Glutamatergic neuron (in vitro differentiated cells): ENCODE data around the gene ZSCAN2. TPM values are rescaled to one million over a fixed set of nuclear protein-coding genes. Genes with fewer than 3 reads are reported as not detected.

ENCODE experiments used
- DNase-seq: peaks from one replicate; pipeline ENCODE4 v3.0.0; 2022
- H3K27ac Mint-ChIP-seq: one replicate; pipeline ENCODE4 v1.8.0; 2020; ENCODE audit warnings: mild to moderate bottlenecking, mixed read lengths, inconsistent platforms; ENCODE audit not compliant: unreplicated experiment
- H3K27me3 Mint-ChIP-seq: one replicate; pipeline ENCODE4 v1.8.0; 2020; ENCODE audit warnings: mild to moderate bottlenecking, moderate library complexity, mixed read lengths, inconsistent platforms; ENCODE audit not compliant: unreplicated experiment
- H3K36me3 Mint-ChIP-seq: one replicate; pipeline ENCODE4 v1.8.0; 2020; ENCODE audit warnings: mild to moderate bottlenecking, mixed read lengths, inconsistent platforms; ENCODE audit not compliant: unreplicated experiment
- H3K4me1 Mint-ChIP-seq: one replicate; pipeline ENCODE4 v1.8.0; 2020; ENCODE audit warnings: mild to moderate bottlenecking, low read depth, mixed read lengths, inconsistent platforms; ENCODE audit not compliant: unreplicated experiment
- H3K4me3 Mint-ChIP-seq: one replicate; pipeline ENCODE4 v1.8.0; 2020; ENCODE audit warnings: mild to moderate bottlenecking, mixed read lengths, inconsistent platforms; ENCODE audit not compliant: unreplicated experiment
- H3K9me3 Mint-ChIP-seq: one replicate; pipeline ENCODE4 v1.8.0; 2020; ENCODE audit warnings: mild to moderate bottlenecking, moderate library complexity, mixed read lengths, inconsistent platforms; ENCODE audit not compliant: unreplicated experiment
- CTCF ChIP-seq: fragments of 200-600 bp; sonication (generic); IDR thresholded peaks from one replicate; pipeline ENCODE4 v1.5.0; 2021; ENCODE audit not compliant: partially characterized antibody, unreplicated experiment
- total RNA-seq: library from RNA; stranded (reverse); fragmentation: NEBNext Ultra II Directional; extraction: Animal tissue kit (Norgen Biotek cat#: 25700); gene quantifications from one replicate; pipeline ENCODE4 v1.2.1, GENCODE V29; 2021; ENCODE audit not compliant: unreplicated experiment

Gene ZSCAN2
- total RNA-seq, 1 donor from 2014 or later: 40.0 TPM

- Mint-ChIP-seq H3K27ac (no peak overlapping the region), H3K4me1 (peaks cover 14% of the 10 kb centered on the region), H3K4me3 (no peak overlapping the region), H3K36me3 (no peaks in the 10 kb centered on the region), H3K27me3 (peaks cover 9% of the 10 kb centered on the region), H3K9me3 (peaks cover 6% of the 10 kb centered on the region)
- no peak for TF ChIP-seq CTCF
- DNase-seq: no peak
These were observed 60.2 kb downstream of the ZSCAN2 start for GRCh38 chr15:84661001-84661400.

- Mint-ChIP-seq H3K4me1 (peaks cover 16% of the 10 kb centered on the region), H3K27me3 (peaks cover 4% of the 10 kb centered on the region), H3K9me3 (peaks cover 3% of the 10 kb centered on the region), H3K27ac (no peak overlapping the region), H3K4me3 (no peak overlapping the region), H3K36me3 (no peaks in the 10 kb centered on the region)
- TF ChIP-seq CTCF: no peak
- no peak for DNase-seq
These were observed 65.6 kb downstream of the ZSCAN2 start for GRCh38 chr15:84666373-84666772.

- peaks cover 2% of the 10 kb centered on the region for H3K36me3 Mint-ChIP-seq
- H3K27me3 Mint-ChIP-seq: peaks cover 4% of the 10 kb centered on the region
These were observed 67.6 kb downstream of the ZSCAN2 start for GRCh38 chr15:84668221-84668982.

DNA sequence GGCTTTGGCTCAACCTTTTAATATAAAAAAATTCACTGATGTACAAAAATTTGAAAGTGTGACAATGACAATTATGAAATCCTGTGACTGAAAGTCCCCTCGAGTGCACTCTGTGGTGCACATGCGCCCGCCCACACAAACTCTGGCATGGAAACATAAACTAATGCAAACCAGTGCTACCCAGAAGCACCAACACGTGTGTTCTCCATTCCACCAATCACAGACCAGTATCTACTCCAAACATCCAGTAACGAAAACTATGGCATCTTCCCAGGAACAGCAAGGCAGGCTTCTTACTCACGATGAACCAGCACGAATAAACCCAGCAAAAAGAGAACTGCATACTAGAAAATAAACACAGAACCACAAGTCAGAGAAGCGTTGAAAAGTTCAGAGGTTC is 68.9 kb downstream of the ZSCAN2 start:
- peaks cover 4% of the 10 kb centered on the region for H3K27me3 Mint-ChIP-seq
- H3K4me1 Mint-ChIP-seq: peaks cover 15% of the 10 kb centered on the region
- H3K4me3 Mint-ChIP-seq: no peak overlapping the region
- peak overlapping the region; percentile 30 for H3K27ac Mint-ChIP-seq
- H3K36me3 Mint-ChIP-seq: peaks cover 8% of the 10 kb centered on the region
- no peak for TF ChIP-seq CTCF
- H3K9me3 Mint-ChIP-seq: peaks cover 8% of the 10 kb centered on the region
- no peak for DNase-seq

More at GRCh38 chr15:84668221-84668982, 67.6 kb downstream of the ZSCAN2 start:
- TF ChIP-seq CTCF: no peak
- H3K4me1 Mint-ChIP-seq: peaks cover 15% of the 10 kb centered on the region
- peaks cover 7% of the 10 kb centered on the region for H3K9me3 Mint-ChIP-seq
- no peak for DNase-seq
- H3K27ac Mint-ChIP-seq: no peak overlapping the region
- H3K4me3 Mint-ChIP-seq: no peak overlapping the region

DNA sequence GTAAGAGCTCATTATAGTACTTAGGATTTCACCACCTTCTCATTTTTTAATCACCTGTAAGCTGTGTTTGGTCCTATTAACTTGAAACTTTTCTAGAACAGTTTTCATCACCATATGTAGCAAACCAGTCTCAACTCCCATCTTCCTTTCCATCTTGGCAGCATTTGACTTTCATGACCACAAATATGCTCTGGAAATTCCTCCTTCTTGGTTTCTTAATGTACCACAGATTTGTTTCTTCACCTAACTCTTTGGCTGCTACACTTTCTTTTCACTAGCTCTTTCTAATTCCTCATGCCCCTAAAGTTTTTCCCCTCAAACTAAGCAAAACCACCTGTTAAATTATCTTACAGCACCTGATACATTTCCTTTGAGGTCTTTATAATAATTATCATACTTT is 70.4 kb downstream of the ZSCAN2 start:
- DNase-seq: no peak
- Mint-ChIP-seq H3K27ac (no peak overlapping the region), H3K4me3 (no peak overlapping the region), H3K36me3 (peaks cover 8% of the 10 kb centered on the region), H3K27me3 (peaks cover 4% of the 10 kb centered on the region), H3K9me3 (peaks cover 8% of the 10 kb centered on the region), H3K4me1 (peaks cover 12% of the 10 kb centered on the region)
- no peak for TF ChIP-seq CTCF
